Left lobe of liver (tissue), 2 donors: Measurements from ENCODE around the gene NAA11. TPM values are rescaled to one million over a fixed set of nuclear protein-coding genes. Genes with fewer than 3 reads are reported as not detected.

Source experiments
- ATAC-seq: fragments of 200-7000 bp; cut with Tn5 transposase; one replicate; pipeline ENCODE4 v1.9.1; 2020; ENCODE audit warnings: mild to moderate bottlenecking, moderate library complexity
- DNase-seq: peaks from one replicate; pipeline ENCODE4 v3.0.0-alpha.2; 2020; ENCODE audit warnings: low spot score
- total RNA-seq: library from RNA; stranded (reverse); gene quantifications from one replicate; pipeline ENCODE4 v1.2.1, GENCODE V29; 2021
- donor health status: DM: no; HTN: no; CAD: no; lungs with moderate emphysema.
- donor health status: DM: no; HTN: yes; CAD: no.

Gene NAA11
- total RNA-seq: not detected

DNA sequence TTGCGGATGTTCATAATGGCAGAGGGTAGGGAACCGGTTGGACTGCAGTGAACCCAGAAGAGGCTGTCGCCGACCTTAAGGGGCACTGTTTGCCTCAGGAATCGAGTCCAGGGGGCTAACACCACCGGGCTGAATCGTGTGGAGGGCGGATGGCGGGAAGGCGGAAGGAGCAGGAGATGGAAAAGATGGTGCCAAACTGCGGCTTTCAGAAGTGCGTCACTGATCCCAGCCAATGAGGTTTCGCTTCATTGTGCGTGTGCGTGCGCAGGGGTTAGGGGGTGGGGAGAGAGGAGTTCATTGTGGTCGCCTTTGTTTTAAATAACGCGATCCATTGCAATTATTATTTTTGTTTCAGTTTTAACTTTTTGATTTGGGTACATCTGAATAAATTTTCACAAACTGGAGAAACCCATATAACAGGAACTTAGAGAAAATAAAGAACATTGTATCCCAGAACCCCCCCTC, at the start of gene NAA11:
Gene NAA11 (minus strand): TSS at position 198 of the 465 bp plus-strand sequence. CDS start 184 bp downstream, at position 14.
- DNase-seq (no peak), ATAC-seq (no peak)

DNA sequence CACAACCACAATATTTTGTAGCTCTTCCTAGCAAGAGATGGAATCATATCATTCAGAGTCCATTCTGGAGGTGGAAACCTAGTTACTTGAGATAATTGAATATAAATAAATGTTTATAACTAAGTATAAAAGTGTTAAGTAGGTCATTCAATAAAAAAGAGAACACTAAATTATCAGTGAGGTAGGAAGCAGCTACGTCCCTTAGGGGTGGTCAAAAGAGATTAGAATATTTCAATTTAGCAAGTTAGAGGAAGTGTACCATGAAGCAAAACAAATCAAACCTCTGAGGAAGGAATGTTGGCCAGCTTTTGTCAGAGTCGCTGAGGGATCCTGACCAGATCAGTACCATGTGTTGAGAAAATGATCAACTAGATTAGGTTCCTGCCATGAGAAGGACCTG, 44.2 kb upstream of the NAA11 start:
- no peak for ATAC-seq
- DNase-seq: no peak

DNA sequence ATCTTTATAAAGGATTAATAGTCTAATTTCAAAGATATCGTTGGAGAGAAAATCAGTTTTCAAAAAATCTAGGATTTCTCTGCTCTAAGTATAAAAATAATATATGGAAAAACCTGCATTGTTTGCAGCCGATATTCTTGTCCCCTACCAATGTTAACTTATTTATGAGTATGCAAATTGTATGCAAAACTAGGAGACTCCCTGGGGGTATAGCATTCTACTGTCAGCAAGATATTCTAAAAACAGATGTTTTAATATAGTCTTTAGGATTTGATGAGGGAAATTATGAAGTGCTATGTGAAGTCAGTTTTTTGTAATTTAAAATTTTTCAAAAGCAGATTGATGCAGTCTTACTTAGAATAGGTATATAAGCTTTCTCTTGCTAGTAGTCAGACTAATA, 41.2 kb upstream of the NAA11 start:
- DNase-seq: no peak

DNA sequence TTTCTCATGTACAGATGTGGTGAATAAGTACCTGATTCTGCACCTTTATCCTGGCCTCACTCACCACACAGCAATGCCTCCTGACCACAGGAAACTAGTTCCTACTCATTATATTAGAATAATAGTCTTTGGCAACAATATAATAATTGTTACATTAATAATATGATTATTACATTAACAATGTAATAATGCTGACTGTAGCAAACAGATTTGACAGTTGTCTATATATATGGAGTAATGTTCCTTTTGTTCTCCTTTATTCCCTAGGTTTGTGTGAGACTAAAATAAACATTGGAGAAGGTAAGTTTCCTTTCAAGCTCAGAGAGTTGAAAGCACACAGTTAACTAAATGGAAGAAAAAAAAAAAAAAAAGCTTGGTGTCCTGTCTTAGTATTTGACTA, 40.6 kb upstream of the NAA11 start:
- DNase-seq (no peak), ATAC-seq (no peak)

More for the DNA sequence above, 41.2 kb upstream of the NAA11 start:
- no peak for ATAC-seq

DNA sequence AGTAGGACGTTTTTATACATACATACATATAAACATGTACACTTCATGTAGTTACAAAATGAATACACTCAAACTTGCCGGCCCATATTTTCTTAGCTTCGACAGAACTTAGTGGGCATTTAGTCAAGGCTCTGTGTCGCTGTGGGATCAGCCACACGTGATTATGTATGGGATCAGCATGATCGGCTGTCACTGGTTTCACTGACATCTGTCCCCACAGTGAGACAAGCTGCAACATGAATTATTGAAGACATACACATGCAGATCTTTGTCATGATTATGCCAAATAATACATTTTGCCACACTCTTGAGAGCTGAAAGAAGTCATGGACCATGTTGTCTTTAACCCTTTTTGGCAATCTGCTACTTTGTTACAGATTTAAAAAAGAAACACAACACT, 38.2 kb upstream of the NAA11 start:
- no peak for ATAC-seq
- no peak for DNase-seq

DNA sequence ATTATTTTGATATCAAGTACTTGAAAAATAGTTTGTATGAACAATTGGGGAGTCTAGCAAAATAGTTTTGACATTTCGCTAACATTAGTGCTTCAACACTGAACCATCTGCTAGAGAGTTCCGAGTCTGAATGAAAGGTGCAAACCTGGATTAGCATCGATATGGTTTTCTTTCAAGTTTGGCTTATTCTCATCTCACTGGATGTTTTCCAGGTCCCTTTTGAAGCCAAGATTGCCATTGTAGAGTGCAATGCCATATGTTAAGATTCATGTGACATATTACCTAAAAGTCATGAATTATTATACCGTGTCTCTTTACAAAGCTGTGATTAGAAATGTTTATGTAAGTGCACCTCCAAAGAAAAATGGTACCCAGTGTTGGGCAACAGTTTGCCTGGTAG, 36.8 kb upstream of the NAA11 start:
- ATAC-seq (no peak), DNase-seq (no peak)

DNA sequence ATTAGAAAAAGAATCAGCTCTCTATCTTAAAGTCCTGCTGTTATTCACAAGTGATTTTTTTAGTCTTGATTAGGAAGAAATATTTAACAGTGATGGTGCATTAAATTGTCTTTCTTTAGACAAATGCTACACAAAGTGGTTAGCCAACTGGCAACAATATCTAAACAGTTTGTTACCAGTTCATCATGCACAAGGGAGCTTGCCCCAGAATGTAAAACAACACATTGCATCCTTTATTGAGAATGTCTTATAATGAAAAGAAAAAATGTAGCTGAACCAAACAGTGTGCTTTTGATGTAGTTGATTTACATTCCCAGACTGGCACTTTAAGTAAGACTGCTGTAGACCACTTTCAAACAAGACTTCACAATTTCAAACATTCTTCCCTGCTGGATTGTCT, 34.1 kb upstream of the NAA11 start:
- ATAC-seq (no peak), DNase-seq (no peak)

DNA sequence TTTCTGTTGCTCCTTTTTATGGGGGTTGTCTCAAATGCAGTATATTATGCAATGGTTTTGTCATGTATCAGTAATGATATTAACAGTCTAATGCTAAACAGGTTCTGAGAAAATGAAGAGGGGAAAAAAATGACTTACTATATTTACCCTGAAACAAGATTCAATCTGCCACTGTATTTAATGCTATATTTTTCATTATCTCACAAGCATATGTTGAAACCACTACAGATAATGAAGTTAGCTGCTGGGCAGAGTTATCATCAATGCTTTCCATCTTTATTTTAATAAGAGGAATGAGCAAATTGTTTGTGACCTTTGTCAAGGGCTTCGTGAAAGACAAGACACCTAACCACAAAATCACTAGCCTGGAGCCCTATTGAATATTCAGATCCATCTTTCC, 32.6 kb upstream of the NAA11 start:
- ATAC-seq (no peak), DNase-seq (no peak)

DNA sequence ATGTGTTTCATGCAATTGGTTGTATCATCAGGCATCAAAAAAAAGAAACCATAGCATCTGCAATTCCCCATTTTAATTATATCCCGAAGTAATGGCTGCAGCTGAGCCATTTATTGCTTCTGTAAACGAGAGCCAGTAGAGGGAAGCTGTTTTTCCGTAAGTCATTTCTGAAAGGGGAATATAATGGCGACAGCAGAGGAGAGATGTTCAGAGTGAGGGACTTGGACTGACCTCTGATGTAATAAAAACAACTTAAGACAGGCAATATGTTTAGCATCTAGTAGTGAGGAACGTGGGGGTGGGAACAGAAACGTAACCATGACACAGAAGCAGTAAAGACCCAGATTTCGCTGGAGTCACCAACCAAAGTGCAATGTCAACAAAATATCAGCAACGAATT, 31.5 kb upstream of the NAA11 start:
- DNase-seq: no peak
- no peak for ATAC-seq

DNA sequence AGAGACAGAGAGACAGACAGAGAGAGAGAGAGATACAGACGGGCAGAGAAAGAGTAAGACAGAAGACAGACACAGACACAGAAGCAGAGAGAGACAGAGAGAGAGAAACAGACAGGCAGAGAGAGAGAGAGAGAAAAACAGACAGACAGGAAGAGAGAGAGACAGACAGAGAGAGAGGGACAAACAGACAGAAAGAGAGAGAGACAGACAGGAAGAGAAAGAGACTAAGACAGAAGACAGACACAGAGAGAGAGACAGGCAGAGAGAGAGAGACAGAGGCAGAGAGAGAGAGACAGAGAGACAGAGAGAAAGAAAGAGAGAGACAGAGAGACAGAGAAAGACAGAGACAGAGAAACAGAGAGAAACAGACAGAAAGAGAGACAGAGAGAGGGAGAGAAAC, 27.2 kb upstream of the NAA11 start:
- no peak for ATAC-seq
- DNase-seq: no peak

DNA sequence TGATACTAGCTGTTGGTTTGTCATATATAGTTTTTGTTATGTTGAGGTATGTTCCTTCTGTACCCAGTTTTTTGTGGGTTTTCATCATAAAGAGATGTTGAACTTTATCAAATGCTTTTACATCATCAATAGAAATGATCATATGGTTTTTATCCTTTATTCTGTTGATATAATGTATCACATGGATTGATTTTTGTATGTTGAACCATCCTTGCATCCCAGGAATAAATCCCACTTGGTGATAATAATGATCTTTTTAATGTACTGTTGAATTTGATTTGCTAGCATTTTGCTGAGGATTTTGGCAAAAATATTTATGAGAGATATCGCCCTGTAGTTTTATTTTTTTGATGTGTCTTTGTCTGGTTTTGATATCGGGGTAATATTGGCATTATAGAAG, 22.5 kb upstream of the NAA11 start:
- ATAC-seq: no peak

DNA sequence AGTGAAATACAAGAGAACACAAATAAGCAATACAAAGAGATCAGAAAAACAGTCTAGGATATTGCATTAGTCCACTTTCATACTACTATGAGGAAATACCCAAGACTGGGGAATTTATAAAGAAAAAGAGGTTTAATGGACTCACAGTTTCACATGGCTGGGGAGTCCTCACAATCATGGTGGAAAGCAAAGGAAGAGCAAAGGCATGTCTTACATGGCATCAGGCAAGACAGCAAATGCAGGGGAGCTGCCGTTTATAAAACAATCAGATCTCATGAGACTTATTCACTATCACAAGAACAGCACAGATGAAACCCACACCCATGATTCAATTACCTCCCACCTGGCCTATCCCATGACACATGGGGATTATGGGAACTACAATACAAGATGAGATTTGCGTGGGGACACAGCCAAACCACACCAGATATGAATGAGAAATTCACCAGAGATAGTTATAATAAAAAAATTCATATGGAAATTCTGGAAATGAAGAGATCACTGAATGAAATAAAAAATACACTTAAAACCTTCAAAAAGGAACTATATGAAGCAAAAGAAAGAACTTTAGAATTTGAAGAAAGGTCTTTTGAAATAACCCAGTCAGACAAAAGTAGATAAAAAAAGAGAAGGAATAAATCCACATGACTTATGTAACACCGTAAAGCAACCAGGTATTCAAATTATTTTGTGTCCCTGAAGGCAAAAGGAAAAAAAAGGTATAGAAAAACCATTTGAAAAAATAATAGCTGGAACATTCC, 16.2 kb upstream of the NAA11 start:
- no peak for DNase-seq
- ATAC-seq: no peak

More for the DNA sequence above, 22.5 kb upstream of the NAA11 start:
- no peak for DNase-seq

DNA sequence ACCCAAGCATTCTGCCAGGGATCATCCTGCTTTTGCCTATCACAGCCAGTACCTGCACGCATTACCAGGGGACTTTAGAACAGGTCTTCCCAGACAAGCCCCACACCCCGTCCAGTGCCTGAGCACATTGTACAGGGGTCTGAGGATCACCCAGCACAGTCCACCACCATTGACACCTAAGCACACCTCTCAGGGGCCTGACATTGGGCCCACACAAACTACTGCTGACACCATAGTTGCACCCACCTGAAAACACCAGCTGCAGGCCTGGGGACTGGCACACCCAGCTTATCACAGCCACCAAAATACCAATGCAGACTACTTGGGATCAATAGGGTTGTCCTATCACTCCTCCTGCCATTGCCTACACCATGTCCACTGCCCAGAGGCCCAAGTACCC, 14.7 kb upstream of the NAA11 start:
- DNase-seq (no peak), ATAC-seq (no peak)

DNA sequence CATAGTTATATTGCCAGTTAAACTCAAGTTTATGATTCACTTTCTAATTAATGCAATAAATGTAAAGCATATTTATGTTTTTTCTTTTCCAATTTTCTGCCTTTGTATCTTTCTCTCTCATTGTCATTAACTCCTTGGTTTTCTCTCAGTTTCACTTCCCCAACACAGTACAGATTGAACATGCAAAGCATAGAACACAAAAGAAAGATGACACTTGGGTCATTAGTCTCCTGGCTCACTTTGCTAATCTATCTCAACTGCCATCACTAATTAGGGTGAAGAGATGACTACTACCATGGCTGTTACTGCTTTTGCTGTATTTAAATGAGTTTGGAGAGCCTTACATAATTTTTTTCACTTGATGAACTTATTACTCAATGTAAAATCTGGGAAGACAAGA, 12.3 kb upstream of the NAA11 start:
- no peak for ATAC-seq
- no peak for DNase-seq

DNA sequence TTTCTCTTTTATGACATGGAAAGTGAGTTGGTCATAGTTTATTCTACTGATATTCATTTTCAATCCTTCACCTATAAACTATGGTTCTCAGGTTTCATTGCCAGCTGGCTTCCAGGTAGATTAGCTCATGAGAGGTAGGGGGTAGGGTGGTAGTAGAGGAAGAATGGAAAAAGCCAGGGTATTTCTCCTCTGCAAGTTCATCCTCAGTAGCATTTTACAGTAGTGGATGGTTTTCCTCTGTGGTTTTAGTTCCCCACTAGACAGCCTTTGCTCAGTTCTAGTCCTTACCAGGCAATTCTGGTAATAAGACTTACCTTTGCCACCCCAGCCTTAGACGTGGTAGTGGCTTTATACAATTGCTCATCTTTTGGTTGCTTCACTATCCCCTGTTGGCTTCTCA, 8.9 kb upstream of the NAA11 start:
- DNase-seq: no peak
- ATAC-seq: no peak

DNA sequence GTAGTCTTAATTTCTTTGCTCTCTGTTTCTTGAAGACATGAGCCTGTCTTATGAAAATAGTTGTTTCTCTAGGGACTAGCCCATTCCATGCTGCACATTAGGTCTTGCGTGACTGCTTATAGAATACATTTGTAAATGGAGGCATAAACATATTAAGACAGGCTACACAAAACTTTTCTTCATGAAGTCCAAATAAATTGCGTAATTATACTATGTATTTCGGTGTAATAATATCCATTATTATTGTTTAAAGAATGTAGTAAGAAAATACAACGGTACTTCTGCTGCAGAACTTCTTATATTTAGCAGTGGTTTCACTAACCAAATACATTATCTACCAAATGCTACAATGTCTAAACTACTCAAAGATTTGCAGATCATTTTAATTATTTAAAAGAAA, 8.5 kb upstream of the NAA11 start:
- DNase-seq (no peak), ATAC-seq (no peak)

DNA sequence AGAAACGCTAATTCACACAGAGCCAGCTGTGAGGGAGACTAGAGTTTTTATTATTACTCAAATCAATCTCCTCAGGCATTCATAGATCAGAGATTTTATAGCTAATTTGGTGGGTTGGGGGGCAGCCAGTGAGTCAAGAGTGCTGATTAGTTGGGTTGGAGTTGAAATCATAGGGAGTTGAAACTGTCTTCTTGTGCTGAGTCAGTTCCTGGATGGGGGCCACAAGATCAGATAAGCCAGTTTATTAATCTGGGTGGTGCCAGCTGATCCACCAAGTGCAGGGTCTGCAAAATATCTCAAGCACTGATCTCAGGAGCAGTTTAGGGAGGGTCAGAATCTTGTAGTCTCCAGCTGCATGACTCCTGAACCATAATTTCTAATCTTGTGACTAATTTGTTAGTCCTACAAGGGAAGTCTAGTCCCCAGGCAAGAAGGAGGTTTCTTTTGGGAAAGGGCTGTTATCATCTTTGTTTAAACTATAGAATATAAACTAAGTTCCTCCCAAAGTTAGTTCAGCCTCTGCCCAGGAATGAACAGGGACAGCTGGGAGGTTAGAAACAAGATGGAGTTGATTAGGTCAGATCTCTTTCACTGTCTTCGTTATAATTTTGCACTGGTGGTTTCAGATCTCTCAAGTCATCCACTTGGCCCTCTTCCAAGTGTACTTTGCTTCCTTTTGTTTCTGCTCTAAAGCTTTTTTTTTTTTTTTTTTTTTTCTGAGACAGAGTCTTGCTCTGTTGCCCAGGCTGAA, 5.4 kb upstream of the NAA11 start:
- DNase-seq (no peak), ATAC-seq (no peak)

DNA sequence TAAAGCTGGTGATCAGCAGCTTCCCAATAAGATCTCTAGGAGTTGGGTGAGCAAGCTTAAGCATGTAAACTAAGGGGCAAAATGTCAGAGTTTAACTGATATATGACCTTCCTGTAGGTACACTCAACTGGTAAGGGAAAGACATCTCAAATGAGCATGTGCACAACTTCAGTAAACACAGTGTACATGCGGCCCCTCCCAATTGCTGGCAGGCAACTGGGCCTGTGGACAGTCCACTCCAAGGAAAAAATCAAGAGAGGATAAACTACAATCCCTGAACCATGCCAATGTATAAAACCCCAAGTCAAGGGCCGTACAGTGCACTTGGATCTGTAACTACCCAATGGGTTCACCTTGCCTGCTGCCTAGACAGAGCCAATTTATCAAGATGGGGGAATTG, 4.9 kb upstream of the NAA11 start:
- DNase-seq: no peak
- no peak for ATAC-seq

DNA sequence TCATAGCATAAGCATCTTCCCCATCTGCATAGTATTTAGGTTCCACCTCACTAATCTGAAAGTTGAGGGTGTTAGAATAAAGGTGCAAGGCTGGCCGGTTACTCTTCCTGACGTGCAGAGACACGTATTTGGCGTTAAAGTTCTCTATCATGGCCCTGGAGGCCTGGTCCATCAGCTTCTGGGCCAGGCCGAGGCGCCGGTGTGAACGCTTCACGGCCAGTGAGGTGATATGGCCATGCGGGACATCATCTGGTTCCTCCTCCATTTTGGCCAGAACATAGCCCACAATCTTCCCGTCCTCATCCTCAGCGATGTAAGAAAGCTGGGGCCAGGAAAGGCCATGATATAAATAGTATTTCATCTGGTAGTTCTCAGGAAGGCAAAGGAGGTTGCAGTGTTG, 425 bp downstream of the NAA11 start:
- ATAC-seq (no peak), DNase-seq (no peak)

DNA sequence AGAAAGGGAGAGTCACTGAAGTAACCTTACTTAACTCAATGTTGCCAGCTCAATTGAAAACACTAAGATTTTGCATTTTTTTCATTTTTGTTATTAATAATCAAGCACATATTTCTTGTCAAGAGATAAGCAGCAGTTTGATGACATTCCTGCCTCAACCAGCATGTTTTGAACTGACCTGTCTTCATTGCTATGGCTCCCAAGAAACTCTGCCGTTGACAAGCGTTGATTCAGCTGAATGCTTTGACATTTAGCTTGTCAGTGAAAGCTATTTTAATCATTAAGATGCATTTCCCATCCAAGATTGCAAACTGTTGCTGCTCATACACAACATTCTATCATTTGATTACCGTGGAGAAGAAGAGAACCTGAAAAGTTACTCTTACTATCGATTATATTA, 5.9 kb downstream of the NAA11 start:
- ATAC-seq: no peak
- no peak for DNase-seq

DNA sequence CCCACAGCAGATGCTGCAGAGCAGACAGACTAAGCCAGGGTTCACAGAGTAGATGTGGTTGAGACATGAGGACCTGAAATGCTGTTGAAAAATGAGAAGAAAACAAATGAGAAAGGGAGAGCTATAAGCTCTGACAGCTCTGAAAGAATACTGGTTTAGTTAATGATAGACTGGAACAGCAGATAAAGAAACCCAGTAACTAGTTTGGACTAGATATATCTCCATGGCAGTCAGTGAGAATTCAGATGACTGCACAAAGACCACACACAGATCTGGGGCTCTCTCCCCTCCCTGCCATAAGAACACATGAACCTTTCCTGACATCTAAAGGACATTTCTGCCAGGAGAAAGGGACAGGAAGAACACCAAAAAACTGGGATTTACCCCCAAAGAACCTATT, 8.2 kb downstream of the NAA11 start:
- no peak for ATAC-seq

DNA sequence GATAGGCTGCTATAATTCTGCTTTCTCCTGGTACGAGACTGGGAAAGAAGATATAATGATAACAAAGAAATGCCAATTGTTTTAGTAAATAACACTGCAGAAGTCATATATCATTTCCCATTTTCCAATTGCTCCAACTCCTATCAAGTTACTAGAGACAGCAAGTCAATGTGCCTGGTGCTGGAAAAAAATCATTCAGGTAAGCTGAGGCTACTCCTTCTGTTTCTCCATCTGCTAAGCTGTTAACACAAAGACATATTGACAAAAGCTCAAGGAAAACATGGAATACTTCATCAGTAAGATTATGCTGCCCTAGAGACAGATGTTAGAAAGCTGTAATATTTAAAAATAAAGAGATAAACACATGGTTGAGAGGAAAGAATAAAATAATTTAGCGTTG, 10.0 kb downstream of the NAA11 start:
- DNase-seq (no peak), ATAC-seq (no peak)

More for the DNA sequence above, 8.2 kb downstream of the NAA11 start:
- DNase-seq: no peak
